Gastrocnemius medialis (tissue), 4 donors: ENCODE results near the gene SPTBN1. TPM values are rescaled to one million over a fixed set of nuclear protein-coding genes. Genes with fewer than 3 reads are reported as not detected.
"Not testable (repeated sequence)": the region's sequence is repeated elsewhere in the genome, so short reads cannot be mapped to it uniquely, and the experiment has no call there.

Experiments
- ATAC-seq, 2 donors: fragments of 150-250 bp; one replicate each; pipeline ENCODE4 v1.9.1; 2016
- DNase-seq, 2 donors: peaks; one replicate each; pipeline ENCODE4 v3.0.0-alpha.2; 2019
- H3K27ac ChIP-seq, 4 donors: fragments of 200-600 bp; sonication (generic); 1 replicate in 1 of 4; 2 replicates in 3 of 4; pipeline ENCODE4 v1.5.1; 2016 to 2018; ENCODE audit warnings: mild to moderate bottlenecking in 2 of 4, moderate library complexity in 1 of 4
- H3K27me3 ChIP-seq, 3 donors: fragments of 200-600 bp; sonication (generic) in 2 of 3; 1 replicate in 1 of 3; 2 replicates in 2 of 3; pipeline versions ENCODE4 v1.5.1 to v1.6.0; 2016 to 2019; ENCODE audit warnings: mild to moderate bottlenecking in 1 of 3, moderate library complexity in 1 of 3
- H3K36me3 ChIP-seq, 2 donors: fragments of 200-600 bp; sonication (generic) in 1 of 2; one replicate each; pipeline ENCODE4 v1.5.1; 2017 to 2018
- H3K4me1 ChIP-seq, 2 donors: fragments of 200-600 bp; sonication (generic) in 1 of 2; one replicate each; pipeline ENCODE4 v1.5.1; 2016 to 2017; ENCODE audit warnings: mild to moderate bottlenecking in 2 of 2
- H3K4me3 ChIP-seq, 4 donors: fragments of 200-600 bp; sonication (generic) in 3 of 4; 1 replicate in 1 of 4; 2 replicates in 3 of 4; pipeline ENCODE4 v1.5.1; 2016 to 2019; ENCODE audit warnings: mild to moderate bottlenecking in 2 of 4
- H3K9me3 ChIP-seq, 3 donors: fragments of 200-600 bp; sonication (generic) in 2 of 3; 1 replicate in 1 of 3; 2 replicates in 2 of 3; pipeline ENCODE4 v1.5.1; 2016 to 2019
- CTCF ChIP-seq, 5 experiments: fragments of 450-650 bp in 3 of 5; fragments of 200-600 bp in 2 of 5; sonication (generic) in 2 of 5; IDR thresholded peaks in 4 of 5; conservative IDR thresholded peaks in 1 of 5; 1 replicate in 4 of 5; 2 replicates in 1 of 5; pipeline ENCODE4 v1.5.1; 2016 to 2019; ENCODE audit warnings: antibody characterized with exemption in 5 of 5, mild to moderate bottlenecking in 3 of 5, moderate library complexity in 3 of 5
- POLR2A ChIP-seq, 2 donors: fragments of 450-650 bp; IDR thresholded peaks; one replicate each; pipeline ENCODE4 v1.6.1; 2017; ENCODE audit warnings: antibody characterized with exemption in 2 of 2, mild to moderate bottlenecking in 2 of 2, moderate library complexity in 2 of 2
- in situ Hi-C, 4 donors: fragments of 200-750 bp; cut with MboI; loops; one replicate each; pipeline versions ENCODE4 v1.15.0 to v1.8.0; 2017; ENCODE audit warnings: low sequenced_read_pairs in 4 of 4
- intact Hi-C: fragments of 100-400 bp; cut with DNase I; formaldehyde crosslinking; loops from one replicate; pipeline ENCODE4 v1.15.1; 2023; ENCODE audit warnings: low total_unique reads
- total RNA-seq, 4 donors: library from RNA; depleted of rRNA; stranded (reverse); fragments of >200 nt; gene quantifications; one replicate each; pipeline versions ENCODE4 v1.1.0 to v1.2.3, GENCODE V29; 2016

The SPTBN1 gene
- total RNA-seq, 4 donors from 2014 or later: 107 to 191 (median 119) TPM

GRCh38 chr2:54480025-54480424, 23.9 kb downstream of the SPTBN1 start:
- H3K4me1 ChIP-seq: peaks cover 52 to 86% of the 10 kb centered on the region in 2 donors
- H3K36me3 ChIP-seq: no peaks in the 10 kb centered on the region
- DNase-seq: no peak
- no peak for ATAC-seq
- no peaks in the 10 kb centered on the region for H3K9me3 ChIP-seq
- no peak overlapping the region for H3K4me3 ChIP-seq
- intact Hi-C loops: no loop called here
- in situ Hi-C loops: no loop called here
- H3K27ac ChIP-seq: peak overlapping the region; percentile 11 to 78 (median 67)
- TF ChIP-seq POLR2A (IDR thresholded peaks at IDR 0.05): no peak
- TF ChIP-seq CTCF (IDR thresholded peaks at IDR 0.05 in 4 of 5, conservative IDR thresholded peaks at IDR 0.05 in 1 of 5): no peak
- no peaks in the 10 kb centered on the region for H3K27me3 ChIP-seq

GRCh38 chr2:54481686-54482085, 25.6 kb downstream of the SPTBN1 start:
- no peaks in the 10 kb centered on the region for H3K9me3 ChIP-seq
- no peak overlapping the region for H3K4me3 ChIP-seq
- H3K4me1 ChIP-seq: peaks cover 46 to 71% of the 10 kb centered on the region in 2 donors
- in situ Hi-C loops: no loop called here
- DNase-seq (no peak), ATAC-seq (no peak)
- intact Hi-C loops: loop anchor here (2.0 kb wide), 1 partner anchor 23 kb away; no protein-coding TSS in a partner anchor
- H3K27me3 ChIP-seq: no peaks in the 10 kb centered on the region
- TF ChIP-seq POLR2A (IDR thresholded peaks at IDR 0.05): no peak
- no peak for TF ChIP-seq CTCF (IDR thresholded peaks at IDR 0.05 in 4 of 5, conservative IDR thresholded peaks at IDR 0.05 in 1 of 5)
- H3K36me3 ChIP-seq: no peaks in the 10 kb centered on the region
- H3K27ac ChIP-seq: peak overlapping the region in 3 of 4 donors; percentile 76 to 78 (median 76)

- intact Hi-C loops: loop anchor here (2.0 kb wide), 1 partner anchor 24 kb away; no protein-coding TSS in a partner anchor
- Histone ChIP-seq H3K36me3 (no peaks in the 10 kb centered on the region), H3K4me3 (peak overlapping the region in 1 of 4 donors; percentile 23), H3K27me3 (no peaks in the 10 kb centered on the region), H3K27ac (peak overlapping the region; percentile 47 to 78 (median 76)), H3K9me3 (no peaks in the 10 kb centered on the region), H3K4me1 (peaks cover 43 to 61% of the 10 kb centered on the region in 2 donors)
- DNase-seq: peak in 1 of 2 donors; percentile 65
- in situ Hi-C loops: no loop called here
- ATAC-seq: peak; percentile 70 to 88
- TF ChIP-seq CTCF (IDR thresholded peaks at IDR 0.05 in 4 of 5, conservative IDR thresholded peaks at IDR 0.05 in 1 of 5): no peak
- no peak for TF ChIP-seq POLR2A (IDR thresholded peaks at IDR 0.05)
Observed at GRCh38 chr2:54482715-54483114, 26.6 kb downstream of the SPTBN1 start.

- peak in 1 of 2 donors; percentile 46 for ATAC-seq
- peak overlapping the region in 1 of 4 donors; percentile 23 for H3K4me3 ChIP-seq
Observed at GRCh38 chr2:54483426-54483825, 27.3 kb downstream of the SPTBN1 start.

GRCh38 chr2:54485756-54486155, 29.6 kb downstream of the SPTBN1 start:
- H3K27ac ChIP-seq, H3K9me3 ChIP-seq, intact Hi-C loops, in situ Hi-C loops, ATAC-seq, H3K4me3 ChIP-seq, H3K36me3 ChIP-seq, H3K27me3 ChIP-seq, DNase-seq: not testable (repeated sequence)
- H3K4me1 ChIP-seq: peaks cover 40 to 52% of the 10 kb centered on the region in 2 donors

More at GRCh38 chr2:54483426-54483825, 27.3 kb downstream of the SPTBN1 start:
- DNase-seq: no peak
- peak overlapping the region; percentile 47 to 78 (median 76) for H3K27ac ChIP-seq
- H3K36me3 ChIP-seq: no peaks in the 10 kb centered on the region
- TF ChIP-seq POLR2A (IDR thresholded peaks at IDR 0.05) (no peak), CTCF (IDR thresholded peaks at IDR 0.05 in 4 of 5, conservative IDR thresholded peaks at IDR 0.05 in 1 of 5) (no peak)
- H3K9me3 ChIP-seq: no peaks in the 10 kb centered on the region
- intact Hi-C loops (loop anchor here (2.0 kb wide), 1 partner anchor 25 kb away; no protein-coding TSS in a partner anchor), in situ Hi-C loops (no loop called here)
- H3K4me1 ChIP-seq: peaks cover 38 to 57% of the 10 kb centered on the region in 2 donors
- no peaks in the 10 kb centered on the region for H3K27me3 ChIP-seq
